ENCODE results near the gene TMEM250.

- TF ChIP-seq, protein P1, sequence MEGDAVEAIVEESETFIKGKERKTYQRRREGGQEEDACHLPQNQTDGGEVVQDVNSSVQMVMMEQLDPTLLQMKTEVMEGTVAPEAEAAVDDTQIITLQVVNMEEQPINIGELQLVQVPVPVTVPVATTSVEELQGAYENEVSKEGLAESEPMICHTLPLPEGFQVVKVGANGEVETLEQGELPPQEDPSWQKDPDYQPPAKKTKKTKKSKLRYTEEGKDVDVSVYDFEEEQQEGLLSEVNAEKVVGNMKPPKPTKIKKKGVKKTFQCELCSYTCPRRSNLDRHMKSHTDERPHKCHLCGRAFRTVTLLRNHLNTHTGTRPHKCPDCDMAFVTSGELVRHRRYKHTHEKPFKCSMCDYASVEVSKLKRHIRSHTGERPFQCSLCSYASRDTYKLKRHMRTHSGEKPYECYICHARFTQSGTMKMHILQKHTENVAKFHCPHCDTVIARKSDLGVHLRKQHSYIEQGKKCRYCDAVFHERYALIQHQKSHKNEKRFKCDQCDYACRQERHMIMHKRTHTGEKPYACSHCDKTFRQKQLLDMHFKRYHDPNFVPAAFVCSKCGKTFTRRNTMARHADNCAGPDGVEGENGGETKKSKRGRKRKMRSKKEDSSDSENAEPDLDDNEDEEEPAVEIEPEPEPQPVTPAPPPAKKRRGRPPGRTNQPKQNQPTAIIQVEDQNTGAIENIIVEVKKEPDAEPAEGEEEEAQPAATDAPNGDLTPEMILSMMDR (conservative IDR thresholded peaks at IDR 0.05; ENCODE audit: low read depth, low read length) = no peak
- no peak for TF ChIP-seq EZH2 (IDR thresholded peaks at IDR 0.05; ENCODE audit: borderline replicate concordance, low read depth, low read length, poor library complexity, severe bottlenecking)
Measured at GRCh38 chr9:136142414-136142796, 23.7 kb upstream of the TMEM250 start.
